Gastroesophageal sphincter (tissue), 4 donors: ENCODE measurements around the gene RSRC1. TPM values are rescaled to one million over a fixed set of nuclear protein-coding genes. Genes with fewer than 3 reads are reported as not detected.

Experiments used
- ATAC-seq: fragments of 150-250 bp; one replicate; pipeline ENCODE4 v1.9.1; 2016; ENCODE audit warnings: mild to moderate bottlenecking, moderate library complexity
- H3K27ac ChIP-seq, 4 donors: fragments of 200-600 bp; sonication (generic) in 3 of 4; 1 replicate in 3 of 4; 2 replicates in 1 of 4; pipeline ENCODE4 v1.5.1; 2016 to 2019
- H3K27me3 ChIP-seq: fragments of 200-600 bp; sonication (generic); one replicate; pipeline ENCODE4 v1.5.1; 2019
- H3K36me3 ChIP-seq, 2 donors: fragments of 200-600 bp; sonication (generic); one replicate each; pipeline ENCODE4 v1.5.1; 2019; ENCODE audit warnings: control low read depth in 1 of 2
- H3K4me1 ChIP-seq, 3 donors: fragments of 200-600 bp; sonication (generic); 1 replicate in 2 of 3; 2 replicates in 1 of 3; pipeline ENCODE4 v1.5.1; 2016 to 2019; ENCODE audit warnings: control low read depth in 2 of 3
- H3K4me3 ChIP-seq, 2 donors: fragments of 200-600 bp; sonication (generic); one replicate each; pipeline ENCODE4 v1.5.1; 2019; ENCODE audit warnings: mild to moderate bottlenecking in 1 of 2, moderate library complexity in 1 of 2
- H3K9me3 ChIP-seq, 3 donors: fragments of 200-600 bp; sonication (generic); one replicate each; pipeline ENCODE4 v1.5.1; 2017 to 2019; ENCODE audit warnings: control low read depth in 2 of 3
- CTCF ChIP-seq, 4 experiments: fragments of 200-600 bp in 2 of 4; fragments of 450-650 bp in 2 of 4; sonication (generic) in 1 of 4; IDR thresholded peaks; one replicate each; pipeline ENCODE4 v1.5.1; 2017 to 2019; ENCODE audit warnings: antibody characterized with exemption in 4 of 4, mild to moderate bottlenecking in 2 of 4, moderate library complexity in 2 of 4
- EP300 ChIP-seq: sonication (generic); formaldehyde crosslinking; IDR thresholded peaks from one replicate; pipeline ENCODE4 v1.6.1; 2017; ENCODE audit warnings: antibody characterized with exemption, mild to moderate bottlenecking
- POLR2A ChIP-seq, 2 donors: fragments of 450-650 bp; IDR thresholded peaks; one replicate each; pipeline ENCODE4 v1.6.1; 2017; ENCODE audit warnings: antibody characterized with exemption in 2 of 2, mild to moderate bottlenecking in 2 of 2, moderate library complexity in 1 of 2
- POLR2AphosphoS5 ChIP-seq: sonication (generic); formaldehyde crosslinking; IDR thresholded peaks from one replicate; pipeline ENCODE4 v1.6.1; 2017; ENCODE audit warnings: antibody characterized with exemption
- WGBS, 2 donors: methylation state at CpG; one replicate each; pipeline ENCODE4 v1.1.5; 2018; ENCODE audit warnings: low coverage in 1 of 2; 5-methylcytosine and 5-hydroxymethylcytosine counted together
- total RNA-seq, 4 donors: library from RNA; depleted of rRNA; stranded (reverse); fragments of >200 nt; gene quantifications; one replicate each; pipeline ENCODE4 v1.1.0, GENCODE V29; 2016

RSRC1 gene
- total RNA-seq, 4 donors from 2014 or later = 40.6 to 66.0 (median 43.9) TPM

GRCh38 chr3:158159714-158160113 lies 49.8 kb downstream of the RSRC1 start:
- Histone ChIP-seq H3K9me3 (no peaks in the 10 kb centered on the region), H3K4me3 (no peak overlapping the region), H3K36me3 (peaks cover 0 to 4% of the 10 kb centered on the region in 2 donors), H3K27me3 (no peaks in the 10 kb centered on the region), H3K4me1 (no peaks in the 10 kb centered on the region), H3K27ac (no peak overlapping the region)
- TF ChIP-seq EP300 (no peak), POLR2AphosphoS5 (no peak), CTCF (IDR thresholded peaks at IDR 0.05) (no peak), POLR2A (IDR thresholded peaks at IDR 0.05) (no peak)
- ATAC-seq = no peak
- WGBS, 2 donors = 84 to 89% methylated on average over 3 of the region's 3 CpGs

GRCh38 chr3:158160958-158161357 lies 51.1 kb downstream of the RSRC1 start:
- ATAC-seq = no peak
- Histone ChIP-seq H3K9me3 (no peaks in the 10 kb centered on the region), H3K4me3 (no peak overlapping the region), H3K36me3 (no peaks in the 10 kb centered on the region), H3K27ac (no peak overlapping the region), H3K27me3 (no peaks in the 10 kb centered on the region), H3K4me1 (no peaks in the 10 kb centered on the region)
- TF ChIP-seq EP300 (no peak), CTCF (IDR thresholded peaks at IDR 0.05) (no peak), POLR2A (IDR thresholded peaks at IDR 0.05) (no peak), POLR2AphosphoS5 (no peak)

DNA sequence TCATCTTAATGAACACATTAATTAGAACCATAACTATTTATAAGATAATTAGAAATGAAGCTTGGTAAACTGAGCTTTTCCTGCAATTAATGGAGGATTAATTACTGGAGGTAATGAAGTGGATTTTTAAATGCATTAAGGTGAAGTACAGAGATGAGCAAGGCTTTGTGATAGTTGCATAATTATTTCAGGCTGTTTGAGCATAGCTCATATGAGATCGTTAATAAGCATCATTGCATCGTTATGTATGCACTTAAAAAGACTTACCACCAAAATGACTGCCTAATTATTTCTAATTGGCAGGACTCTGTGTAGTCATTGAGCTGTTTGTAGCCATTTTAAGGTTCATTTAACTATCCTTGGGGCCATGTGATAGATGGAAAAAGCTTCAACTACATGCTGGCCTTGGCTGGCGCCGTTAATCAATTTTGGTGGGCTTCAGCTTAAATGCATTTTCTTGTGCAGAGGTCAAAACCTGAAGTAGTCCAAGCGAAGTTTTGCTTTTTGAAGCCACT lies 55.3 kb downstream of the RSRC1 start:
- 89 to 94% methylated on average over 5 of the region's 5 CpGs for WGBS, 2 donors
- H3K27me3 ChIP-seq = no peaks in the 10 kb centered on the region
- no peaks in the 10 kb centered on the region for H3K9me3 ChIP-seq
- peaks cover 0 to 5% of the 10 kb centered on the region in 2 donors for H3K36me3 ChIP-seq
- ATAC-seq = no peak
- no peak overlapping the region for H3K27ac ChIP-seq
- TF ChIP-seq POLR2AphosphoS5 = no peak
- no peak for TF ChIP-seq POLR2A (IDR thresholded peaks at IDR 0.05)
- no peak for TF ChIP-seq CTCF (IDR thresholded peaks at IDR 0.05)
- no peak for TF ChIP-seq EP300
- H3K4me3 ChIP-seq = no peak overlapping the region
- H3K4me1 ChIP-seq = no peaks in the 10 kb centered on the region

GRCh38 chr3:158165730-158166129 lies 55.8 kb downstream of the RSRC1 start:
- Histone ChIP-seq H3K4me1 (no peaks in the 10 kb centered on the region), H3K4me3 (no peak overlapping the region), H3K36me3 (peaks cover 0 to 5% of the 10 kb centered on the region in 2 donors), H3K27ac (no peak overlapping the region), H3K9me3 (no peaks in the 10 kb centered on the region), H3K27me3 (no peaks in the 10 kb centered on the region)
- TF ChIP-seq CTCF (IDR thresholded peaks at IDR 0.05) = no peak
- ATAC-seq = no peak

DNA sequence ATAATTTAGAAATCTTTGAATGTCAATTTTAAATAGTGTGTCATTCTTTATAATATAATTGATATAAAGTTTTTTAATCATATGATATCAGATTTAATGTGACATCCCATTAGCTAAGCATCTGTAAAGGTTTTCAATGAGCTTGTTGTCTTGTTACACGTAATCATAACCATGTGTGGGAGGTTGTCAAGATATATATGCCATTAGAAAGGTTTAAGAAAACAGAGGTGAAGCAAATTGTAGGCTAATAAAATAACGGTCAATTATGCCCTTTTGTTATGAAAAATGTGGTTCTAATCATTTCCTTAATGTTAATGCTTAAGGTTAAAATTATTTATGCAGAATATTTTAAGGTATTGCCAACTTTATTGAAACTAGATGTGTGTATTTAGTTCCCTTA lies 56.3 kb downstream of the RSRC1 start:
- WGBS, 2 donors = 91 to 100% methylated on average over 2 of the region's 2 CpGs
- ATAC-seq = no peak
- Histone ChIP-seq H3K4me1 (no peaks in the 10 kb centered on the region), H3K27ac (no peak overlapping the region), H3K9me3 (no peaks in the 10 kb centered on the region), H3K36me3 (peaks cover 0 to 5% of the 10 kb centered on the region in 2 donors), H3K27me3 (no peaks in the 10 kb centered on the region), H3K4me3 (no peak overlapping the region)
- no peak for TF ChIP-seq CTCF (IDR thresholded peaks at IDR 0.05)
- TF ChIP-seq EP300 = no peak
- TF ChIP-seq POLR2AphosphoS5 = no peak
- no peak for TF ChIP-seq POLR2A (IDR thresholded peaks at IDR 0.05)
